ENCODE results near the gene WDR11.

The WDR11 gene

DNA sequence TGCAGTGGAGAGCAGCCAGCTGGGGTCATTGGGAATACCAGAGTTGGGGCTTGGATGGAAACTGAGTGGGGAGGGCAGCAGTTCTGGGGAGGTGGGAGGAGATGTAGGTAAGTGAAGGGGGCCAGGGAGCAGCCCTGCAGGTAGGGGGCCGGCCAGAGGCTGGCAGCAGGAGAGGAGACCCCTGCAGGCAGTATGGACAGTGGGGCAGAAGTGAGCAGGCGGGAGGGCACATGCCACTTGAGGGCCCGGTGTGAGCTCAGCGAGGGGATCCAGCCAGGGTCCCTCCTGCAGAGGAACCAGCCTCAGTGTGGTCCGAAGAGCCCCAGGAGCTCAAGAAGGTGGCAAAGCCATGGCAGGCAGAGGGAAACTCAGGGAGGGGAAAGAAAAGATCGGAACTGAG, 75.4 kb downstream of the WDR11 start:
- no peaks in the 10 kb centered on the region for H3K4me1 ChIP-seq (ENCODE audit: control insufficient read depth, insufficient read depth, low read length, unreplicated experiment)
- H3K4me3 ChIP-seq (ENCODE audit: low read depth, low read length): no peak overlapping the region
- H3K79me2 ChIP-seq (ENCODE audit: control insufficient read depth, insufficient read depth, low read length, unreplicated experiment): no peaks in the 10 kb centered on the region
- H3K36me3 ChIP-seq (ENCODE audit: insufficient read depth, low read length): no peaks in the 10 kb centered on the region
- H2AFZ ChIP-seq (ENCODE audit: low read length, unreplicated experiment): no peak overlapping the region
- H3K27ac ChIP-seq (ENCODE audit: low read depth, low read length): no peak overlapping the region
- 0 out of 2 replicates have a peak, but pooled peaks cover 11% of the 10 kb centered on the region for H3K27me3 ChIP-seq (ENCODE audit: insufficient read depth, low read length)

DNA sequence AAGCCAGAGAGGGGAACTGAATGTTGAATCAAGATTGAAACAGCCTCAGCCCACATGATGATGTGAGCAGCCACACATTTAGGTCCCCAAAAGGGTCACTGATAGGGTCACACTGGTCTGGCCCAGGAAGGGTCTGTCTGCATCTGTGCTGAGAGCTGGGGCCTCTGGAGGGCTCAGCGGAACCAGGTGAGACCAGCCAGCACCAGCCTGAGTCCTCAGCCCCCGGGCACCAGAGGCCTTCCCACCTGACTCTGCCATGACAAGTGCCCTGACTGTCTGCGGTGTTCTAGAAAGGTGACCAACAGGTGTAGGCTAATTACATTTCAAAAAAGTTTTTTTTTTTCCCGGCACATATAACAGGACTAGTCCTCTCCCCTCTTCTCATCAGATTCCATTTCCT, 76.2 kb downstream of the WDR11 start:
- Histone ChIP-seq H3K27me3 (ENCODE audit: insufficient read depth, low read length) (peaks cover 16% of the 10 kb centered on the region; the same call in 1 of the 2 replicates), H3K36me3 (ENCODE audit: insufficient read depth, low read length) (no peaks in the 10 kb centered on the region), H2AFZ (ENCODE audit: low read length, unreplicated experiment) (no peak overlapping the region), H3K27ac (ENCODE audit: low read depth, low read length) (no peak overlapping the region), H3K4me3 (ENCODE audit: low read depth, low read length) (no peak overlapping the region), H3K79me2 (ENCODE audit: control insufficient read depth, insufficient read depth, low read length, unreplicated experiment) (no peaks in the 10 kb centered on the region), H3K4me1 (ENCODE audit: control insufficient read depth, insufficient read depth, low read length, unreplicated experiment) (no peaks in the 10 kb centered on the region)

DNA sequence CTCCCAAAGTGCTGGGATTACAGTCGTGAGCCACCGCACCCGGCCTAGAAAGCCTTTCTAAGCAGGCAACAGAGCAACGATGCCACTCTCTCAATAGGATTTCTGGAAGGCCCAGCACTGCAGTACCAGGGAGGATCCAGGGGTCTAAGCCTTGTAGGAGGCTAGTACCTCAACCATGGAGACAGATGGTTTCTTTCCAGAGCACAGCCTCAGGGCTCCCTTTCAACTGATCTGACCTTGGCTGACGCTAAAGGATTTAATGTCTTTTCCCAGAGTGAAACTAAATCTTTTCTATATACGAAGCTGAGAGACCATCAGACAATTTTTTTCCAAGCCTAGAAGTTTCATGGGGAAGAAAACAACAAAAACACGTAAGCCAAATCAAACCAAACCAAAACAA, 78.0 kb downstream of the WDR11 start:
- no peaks in the 10 kb centered on the region for H3K36me3 ChIP-seq (ENCODE audit: insufficient read depth, low read length)
- no peaks in the 10 kb centered on the region for H3K4me1 ChIP-seq (ENCODE audit: control insufficient read depth, insufficient read depth, low read length, unreplicated experiment)
- H3K27ac ChIP-seq (ENCODE audit: low read depth, low read length): no peak overlapping the region
- no peak overlapping the region for H3K4me3 ChIP-seq (ENCODE audit: low read depth, low read length)
- no peaks in the 10 kb centered on the region for H3K79me2 ChIP-seq (ENCODE audit: control insufficient read depth, insufficient read depth, low read length, unreplicated experiment)
- peaks cover 23% of the 10 kb centered on the region; the same call in 1 of the 2 replicates for H3K27me3 ChIP-seq (ENCODE audit: insufficient read depth, low read length)
- H2AFZ ChIP-seq (ENCODE audit: low read length, unreplicated experiment): no peak overlapping the region

- Histone ChIP-seq H3K4me1 (ENCODE audit: control insufficient read depth, insufficient read depth, low read length, unreplicated experiment) (no peaks in the 10 kb centered on the region), H3K79me2 (ENCODE audit: control insufficient read depth, insufficient read depth, low read length, unreplicated experiment) (no peaks in the 10 kb centered on the region), H2AFZ (ENCODE audit: low read length, unreplicated experiment) (no peak overlapping the region), H3K36me3 (ENCODE audit: insufficient read depth, low read length) (no peaks in the 10 kb centered on the region), H3K27me3 (ENCODE audit: insufficient read depth, low read length) (peaks cover 12% of the 10 kb centered on the region; the same call in 1 of the 2 replicates), H3K27ac (ENCODE audit: low read depth, low read length) (no peak overlapping the region), H3K4me3 (ENCODE audit: low read depth, low read length) (no peak overlapping the region)
These were observed 80.3 kb downstream of the WDR11 start for GRCh38 chr10:120931423-120931822.

- no peak overlapping the region for H3K4me3 ChIP-seq (ENCODE audit: low read depth, low read length)
- H3K4me1 ChIP-seq (ENCODE audit: control insufficient read depth, insufficient read depth, low read length, unreplicated experiment): no peaks in the 10 kb centered on the region
- H3K79me2 ChIP-seq (ENCODE audit: control insufficient read depth, insufficient read depth, low read length, unreplicated experiment): no peaks in the 10 kb centered on the region
- H2AFZ ChIP-seq (ENCODE audit: low read length, unreplicated experiment): no peak overlapping the region
- no peaks in the 10 kb centered on the region for H3K36me3 ChIP-seq (ENCODE audit: insufficient read depth, low read length)
- peaks cover 12% of the 10 kb centered on the region; the same call in 1 of the 2 replicates for H3K27me3 ChIP-seq (ENCODE audit: insufficient read depth, low read length)
- no peak overlapping the region for H3K27ac ChIP-seq (ENCODE audit: low read depth, low read length)
These were observed 80.8 kb downstream of the WDR11 start for GRCh38 chr10:120931999-120932398.

GRCh38 chr10:120938822-120939221, 87.7 kb downstream of the WDR11 start:
- H3K27me3 ChIP-seq (ENCODE audit: insufficient read depth, low read length): peaks cover 11% of the 10 kb centered on the region
- H3K4me1 ChIP-seq (ENCODE audit: control insufficient read depth, insufficient read depth, low read length, unreplicated experiment): no peaks in the 10 kb centered on the region
- no peak overlapping the region for H3K27ac ChIP-seq (ENCODE audit: low read depth, low read length)
- H2AFZ ChIP-seq (ENCODE audit: low read length, unreplicated experiment): no peak overlapping the region
- H3K79me2 ChIP-seq (ENCODE audit: control insufficient read depth, insufficient read depth, low read length, unreplicated experiment): no peaks in the 10 kb centered on the region
- no peak overlapping the region for H3K4me3 ChIP-seq (ENCODE audit: low read depth, low read length)
- H3K36me3 ChIP-seq (ENCODE audit: insufficient read depth, low read length): no peaks in the 10 kb centered on the region

DNA sequence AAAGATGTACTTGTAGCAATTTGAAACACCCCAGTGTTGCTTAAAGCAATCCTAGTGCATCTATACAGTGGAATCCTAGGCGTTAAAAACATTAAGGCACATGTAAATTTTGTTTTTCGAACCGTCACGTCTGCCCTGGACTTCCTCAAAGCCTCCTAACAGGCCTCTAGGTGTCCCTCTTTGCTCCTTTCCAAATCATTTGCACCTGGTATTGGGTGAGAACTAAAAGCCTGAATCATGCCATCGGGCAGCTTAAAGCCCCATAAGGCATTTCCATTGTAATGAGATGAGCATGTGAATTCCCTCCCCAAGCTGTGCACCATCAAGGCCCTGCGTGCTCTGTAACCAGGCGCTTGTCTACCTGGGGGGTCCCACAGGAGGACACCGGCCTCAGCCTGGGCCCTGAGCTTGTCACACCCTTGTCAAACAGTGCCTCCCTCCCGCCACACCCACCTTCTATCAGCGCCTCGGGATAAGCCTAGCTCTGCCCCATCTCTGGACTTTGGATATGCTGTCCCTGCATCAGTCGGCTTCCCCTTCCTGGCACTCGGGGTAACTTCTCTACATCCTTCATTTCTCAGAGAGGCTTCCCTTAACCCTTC, 89.2 kb downstream of the WDR11 start:
- Histone ChIP-seq H3K27ac (ENCODE audit: low read depth, low read length) (no peak overlapping the region), H3K27me3 (ENCODE audit: insufficient read depth, low read length) (peaks cover 11% of the 10 kb centered on the region), H2AFZ (ENCODE audit: low read length, unreplicated experiment) (no peak overlapping the region), H3K79me2 (ENCODE audit: control insufficient read depth, insufficient read depth, low read length, unreplicated experiment) (no peaks in the 10 kb centered on the region), H3K4me3 (ENCODE audit: low read depth, low read length) (no peak overlapping the region), H3K36me3 (ENCODE audit: insufficient read depth, low read length) (no peaks in the 10 kb centered on the region), H3K4me1 (ENCODE audit: control insufficient read depth, insufficient read depth, low read length, unreplicated experiment) (no peaks in the 10 kb centered on the region)

DNA sequence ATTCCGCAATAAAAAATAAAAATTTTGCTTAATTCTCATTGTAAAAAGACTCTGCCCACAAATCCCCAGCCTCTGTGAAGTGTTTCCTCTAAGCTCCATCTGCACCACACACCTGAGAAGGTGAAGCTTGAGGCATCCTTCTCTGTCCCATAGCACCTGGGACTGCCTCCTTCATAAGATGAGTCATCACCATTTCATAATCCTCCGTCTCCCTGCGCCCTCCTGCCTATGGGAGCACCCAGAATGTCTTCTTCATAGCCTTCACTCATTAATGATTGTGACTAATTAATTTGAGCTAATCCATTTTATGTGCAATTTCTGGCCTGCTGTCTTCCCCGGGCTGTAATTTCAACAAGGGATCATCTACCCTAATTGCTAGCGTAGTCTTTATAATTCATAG, 90.3 kb downstream of the WDR11 start:
- Histone ChIP-seq H3K4me3 (ENCODE audit: low read depth, low read length) (no peak overlapping the region), H3K27ac (ENCODE audit: low read depth, low read length) (no peak overlapping the region), H3K4me1 (ENCODE audit: control insufficient read depth, insufficient read depth, low read length, unreplicated experiment) (no peaks in the 10 kb centered on the region), H3K79me2 (ENCODE audit: control insufficient read depth, insufficient read depth, low read length, unreplicated experiment) (no peaks in the 10 kb centered on the region), H2AFZ (ENCODE audit: low read length, unreplicated experiment) (no peak overlapping the region), H3K27me3 (ENCODE audit: insufficient read depth, low read length) (peaks cover 11% of the 10 kb centered on the region), H3K36me3 (ENCODE audit: insufficient read depth, low read length) (no peaks in the 10 kb centered on the region)

GRCh38 chr10:120942806-120943413, 91.7 kb downstream of the WDR11 start:
- no peak overlapping the region for H3K4me3 ChIP-seq (ENCODE audit: low read depth, low read length)
- no peaks in the 10 kb centered on the region for H3K36me3 ChIP-seq (ENCODE audit: insufficient read depth, low read length)
- H3K27me3 ChIP-seq (ENCODE audit: insufficient read depth, low read length): peaks cover 11% of the 10 kb centered on the region
- H3K4me1 ChIP-seq (ENCODE audit: control insufficient read depth, insufficient read depth, low read length, unreplicated experiment): no peaks in the 10 kb centered on the region
- peak overlapping the region; percentile 77 for H2AFZ ChIP-seq (ENCODE audit: low read length, unreplicated experiment)
- H3K27ac ChIP-seq (ENCODE audit: low read depth, low read length): no peak overlapping the region
- H3K79me2 ChIP-seq (ENCODE audit: control insufficient read depth, insufficient read depth, low read length, unreplicated experiment): no peaks in the 10 kb centered on the region

- no peak overlapping the region for H2AFZ ChIP-seq (ENCODE audit: low read length, unreplicated experiment)
- H3K36me3 ChIP-seq (ENCODE audit: insufficient read depth, low read length): no peaks in the 10 kb centered on the region
- H3K79me2 ChIP-seq (ENCODE audit: control insufficient read depth, insufficient read depth, low read length, unreplicated experiment): no peaks in the 10 kb centered on the region
- H3K4me3 ChIP-seq (ENCODE audit: low read depth, low read length): no peak overlapping the region
- no peak overlapping the region for H3K27ac ChIP-seq (ENCODE audit: low read depth, low read length)
- peaks cover 11% of the 10 kb centered on the region for H3K27me3 ChIP-seq (ENCODE audit: insufficient read depth, low read length)
- no peaks in the 10 kb centered on the region for H3K4me1 ChIP-seq (ENCODE audit: control insufficient read depth, insufficient read depth, low read length, unreplicated experiment)
These were observed 92.4 kb downstream of the WDR11 start for GRCh38 chr10:120943542-120943941.

GRCh38 chr10:120944586-120945125, 93.5 kb downstream of the WDR11 start:
- no peak overlapping the region for H3K4me3 ChIP-seq (ENCODE audit: low read depth, low read length)
- H2AFZ ChIP-seq (ENCODE audit: low read length, unreplicated experiment): no peak overlapping the region
- H3K79me2 ChIP-seq (ENCODE audit: control insufficient read depth, insufficient read depth, low read length, unreplicated experiment): no peaks in the 10 kb centered on the region
- H3K36me3 ChIP-seq (ENCODE audit: insufficient read depth, low read length): no peaks in the 10 kb centered on the region
- no peak overlapping the region for H3K27ac ChIP-seq (ENCODE audit: low read depth, low read length)
- H3K27me3 ChIP-seq (ENCODE audit: insufficient read depth, low read length): peaks cover 18% of the 10 kb centered on the region
- H3K4me1 ChIP-seq (ENCODE audit: control insufficient read depth, insufficient read depth, low read length, unreplicated experiment): no peaks in the 10 kb centered on the region

Measured in ACC112 (cell line).